Astrocyte of the hippocampus (primary cell): Measurements from ENCODE around the gene ECHS1.
"Not testable (repeated sequence)": the region's sequence is repeated elsewhere in the genome, so short reads cannot be mapped to it uniquely, and the experiment has no call there.

Experiments
- DNase-seq: peaks from one replicate; pipeline ENCODE4 v3.0.0; 2011; ENCODE audit warnings: low read depth, low spot score

Gene ECHS1

GRCh38 chr10:133378251-133379096 is 5.3 kb upstream of the ECHS1 start:
- DNase-seq, result peak; percentile 73

- no peak for DNase-seq
Measured at GRCh38 chr10:133377818-133378250, 4.7 kb upstream of the ECHS1 start.

- DNase-seq, result no peak
Measured at GRCh38 chr10:133377025-133377817, 4.1 kb upstream of the ECHS1 start.

GRCh38 chr10:133376183-133376582 is 3.0 kb upstream of the ECHS1 start:
- DNase-seq, result not testable (repeated sequence)

DNA sequence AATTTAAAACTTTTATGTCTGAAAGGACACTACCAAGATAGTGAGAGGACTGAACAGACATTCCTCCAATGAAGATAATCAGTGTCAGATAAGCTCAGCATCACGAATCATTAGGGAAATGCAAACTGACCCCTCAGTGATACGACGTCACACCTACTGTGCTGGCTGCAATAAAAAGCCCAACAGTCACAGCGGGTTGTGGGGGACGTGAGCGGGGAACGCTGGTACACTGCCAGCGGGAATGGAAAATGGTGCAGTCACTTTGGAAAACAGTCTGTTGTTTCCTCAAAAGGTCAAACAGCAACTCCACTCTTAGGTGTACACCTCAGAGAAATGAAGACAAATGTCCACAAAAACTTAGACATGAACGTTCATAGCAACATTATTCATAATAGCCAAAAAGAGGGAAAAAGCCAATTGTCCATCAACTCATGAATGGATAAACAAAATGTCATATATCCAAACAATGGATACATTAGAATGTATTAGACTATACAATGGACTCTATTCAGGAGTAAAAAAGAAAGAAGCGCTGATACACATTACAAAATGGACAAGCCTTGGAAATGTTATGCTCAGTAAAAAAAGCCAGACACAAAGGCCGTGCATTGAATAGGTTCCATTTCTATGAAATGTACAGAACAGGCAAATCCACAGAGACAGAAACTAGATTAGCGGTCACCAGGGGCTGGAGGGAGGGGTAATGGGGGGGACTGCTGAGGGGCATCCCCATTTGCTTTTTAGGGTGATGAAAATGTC is 2.4 kb upstream of the ECHS1 start:
- DNase-seq, result no peak

DNA sequence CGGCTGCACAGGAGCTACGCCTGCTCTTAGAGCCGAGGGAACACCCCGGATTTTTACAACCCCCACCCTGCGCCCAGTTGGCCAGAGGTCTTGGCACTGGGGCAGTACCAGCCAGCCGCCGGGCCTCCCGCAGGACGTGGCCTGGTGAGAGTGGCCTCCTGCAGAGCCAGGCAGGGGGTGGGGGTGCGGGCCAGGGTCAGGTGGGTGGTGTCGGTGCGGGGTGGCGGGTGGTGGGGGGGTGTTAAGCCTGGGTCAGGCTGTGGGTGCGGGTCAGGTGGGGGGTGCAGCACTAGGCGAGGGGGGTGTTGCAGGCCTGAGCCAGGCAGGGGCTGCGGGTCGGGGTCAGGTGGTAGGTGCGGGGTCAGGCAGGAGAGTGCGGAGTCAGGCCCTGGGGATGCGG is 647 bp downstream of the ECHS1 start:
- DNase-seq, result no peak

GRCh38 chr10:133370030-133370786 is 2.9 kb downstream of the ECHS1 start:
- no peak for DNase-seq

DNA sequence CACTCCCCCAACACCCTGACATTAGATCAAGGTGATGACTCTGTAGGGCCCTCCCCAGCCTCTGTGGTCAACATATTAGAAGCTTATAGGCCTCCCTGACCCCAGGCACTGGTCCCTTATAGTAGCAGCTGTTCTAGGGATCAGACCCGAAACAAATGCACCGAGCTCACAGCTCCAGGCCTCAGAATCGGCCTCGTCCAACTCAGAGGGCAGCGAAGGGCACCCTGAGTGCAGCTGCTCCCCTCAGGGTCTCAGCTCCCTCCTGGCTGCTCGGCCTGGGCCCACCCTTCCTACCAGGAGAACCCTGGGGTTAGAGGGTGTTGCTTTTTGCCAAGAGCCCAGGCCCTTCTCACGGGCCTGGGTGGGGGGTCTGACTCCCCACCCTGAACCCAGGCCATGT is 5.0 kb downstream of the ECHS1 start:
- DNase-seq, result no peak

GRCh38 chr10:133367461-133367860 is 5.7 kb downstream of the ECHS1 start:
- not testable (repeated sequence) for DNase-seq

GRCh38 chr10:133366751-133367150 is 6.4 kb downstream of the ECHS1 start:
- no peak for DNase-seq

DNA sequence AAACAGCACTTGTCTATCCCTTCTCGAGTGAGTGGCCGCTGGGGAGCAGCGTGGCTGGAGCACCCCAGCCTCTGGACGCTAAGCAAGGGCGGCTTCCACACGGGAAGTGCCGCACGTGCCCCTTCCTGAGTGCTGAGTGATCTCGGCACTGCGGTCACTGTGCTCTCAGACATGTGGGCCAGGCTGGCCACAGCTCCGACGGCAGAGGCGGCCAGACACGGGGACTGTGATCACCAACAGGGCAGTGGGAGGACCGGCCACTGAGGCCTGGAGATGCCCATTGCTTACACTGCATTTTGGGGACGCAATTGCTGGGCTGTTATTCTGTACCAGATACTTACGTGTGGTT is 7.0 kb downstream of the ECHS1 start:
- DNase-seq, result no peak

DNA sequence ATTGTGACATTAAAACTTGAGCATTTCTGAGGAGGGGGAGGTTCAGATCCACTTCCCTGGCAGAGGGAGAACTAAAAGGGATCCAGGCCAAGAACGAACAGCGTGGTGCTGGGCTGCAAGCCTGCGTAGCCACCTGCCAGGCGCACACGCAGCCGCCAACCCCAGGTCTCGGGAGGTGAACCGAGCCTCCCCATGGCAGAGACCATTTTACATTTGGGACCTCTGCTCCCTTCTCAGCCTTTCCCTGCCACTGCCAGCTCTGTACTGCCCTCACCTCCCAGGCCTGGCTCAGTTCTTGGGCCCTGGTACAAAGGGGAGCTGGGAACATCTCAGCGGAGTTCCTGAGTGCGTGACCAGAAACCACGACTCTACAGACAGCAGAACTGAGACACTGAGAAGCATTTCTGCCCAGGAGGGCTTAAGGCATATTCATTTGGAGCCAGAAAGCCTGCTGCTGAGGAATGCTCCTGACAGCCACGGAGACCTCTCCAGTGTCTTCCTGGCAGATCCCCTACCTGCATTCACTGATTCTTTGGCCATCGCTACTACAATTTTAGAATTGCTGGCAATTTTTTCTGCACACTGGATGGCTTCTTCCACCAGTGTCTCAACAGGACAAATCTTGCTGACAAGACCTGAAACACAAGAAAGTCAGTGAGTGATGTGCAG is 7.6 kb downstream of the ECHS1 start:
- no peak for DNase-seq

GRCh38 chr10:133364645-133365431 is 8.3 kb downstream of the ECHS1 start:
- no peak for DNase-seq

- DNase-seq, result no peak
Measured at GRCh38 chr10:133362846-133363245, 10.3 kb downstream of the ECHS1 start.

- no peak for DNase-seq
Measured at GRCh38 chr10:133361773-133362441, 11.2 kb downstream of the ECHS1 start.

GRCh38 chr10:133361227-133361626 is 11.9 kb downstream of the ECHS1 start:
- DNase-seq, result no peak

- no peak for DNase-seq
Measured at GRCh38 chr10:133359972-133360610, 13.1 kb downstream of the ECHS1 start.

DNA sequence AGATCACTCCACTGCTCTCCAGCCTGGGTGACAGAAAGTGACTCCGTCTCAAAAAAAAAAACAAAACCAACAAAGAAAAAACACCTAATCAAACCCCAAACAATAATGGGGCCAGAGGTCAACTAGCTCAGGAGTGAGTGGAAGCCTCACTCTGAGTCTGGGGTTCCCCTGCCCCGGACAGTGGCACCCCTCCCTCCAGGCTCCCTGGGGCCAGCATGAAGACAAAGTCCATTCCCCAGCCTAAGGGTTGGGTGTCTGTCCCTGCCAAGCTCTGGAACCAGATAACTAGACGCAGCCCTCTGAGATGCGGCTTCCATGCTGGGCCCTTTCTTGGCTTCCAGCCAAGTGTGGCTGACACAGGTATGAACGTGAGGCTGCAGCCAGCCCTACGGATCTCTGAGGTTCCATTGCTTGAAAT is 13.6 kb downstream of the ECHS1 start:
- peak; percentile 30 for DNase-seq

GRCh38 chr10:133358925-133359310 is 14.2 kb downstream of the ECHS1 start:
- no peak for DNase-seq
